GM20000 (cell line): ENCODE data around the gene VSTM2B.
"Not testable (repeated sequence)": the region's sequence is repeated elsewhere in the genome, so short reads cannot be mapped to it uniquely, and the experiment has no call there.

Experiments used
- DNase-seq: peaks from one replicate; pipeline ENCODE4 v3.0.0; 2012; ENCODE audit warnings: low spot score
- CTCF ChIP-seq: IDR thresholded peaks from 2 replicates; pipeline ENCODE4 v1.5.1; 2012; ENCODE audit warnings: mild to moderate bottlenecking, control low read depth; ENCODE audit errors: extremely low read depth, missing control alignments

Gene VSTM2B

GRCh38 chr19:29549105-29550070 is 23.6 kb downstream of the VSTM2B start:
- no peak for TF ChIP-seq CTCF
- no peak for DNase-seq

GRCh38 chr19:29550896-29551295 is 25.1 kb downstream of the VSTM2B start:
- no peak for DNase-seq
- no peak for TF ChIP-seq CTCF

- TF ChIP-seq CTCF = no peak
- no peak for DNase-seq
These were observed 26.0 kb downstream of the VSTM2B start for GRCh38 chr19:29551774-29552173.

- DNase-seq = no peak
- TF ChIP-seq CTCF = no peak
These were observed 26.9 kb downstream of the VSTM2B start for GRCh38 chr19:29552454-29553280.

- no peak for TF ChIP-seq CTCF
- no peak for DNase-seq
These were observed 28.4 kb downstream of the VSTM2B start for GRCh38 chr19:29554149-29554548.

GRCh38 chr19:29559110-29559509 is 33.3 kb downstream of the VSTM2B start:
- not testable (repeated sequence) for DNase-seq

GRCh38 chr19:29559743-29560142 is 33.9 kb downstream of the VSTM2B start:
- DNase-seq = no peak
- TF ChIP-seq CTCF = no peak
